Endothelial cell (in vitro differentiated cells): ENCODE results near the gene C9orf72. TPM values are rescaled to one million over a fixed set of nuclear protein-coding genes. Genes with fewer than 3 reads are reported as not detected.

Experiments used
- DNase-seq: peaks from one replicate; pipeline ENCODE4 v3.0.0; 2021; ENCODE audit warnings: low spot score
- H3K27ac Mint-ChIP-seq: one replicate; pipeline ENCODE4 v1.8.0; 2021; ENCODE audit warnings: mixed read lengths, inconsistent platforms; ENCODE audit not compliant: unreplicated experiment
- H3K27me3 Mint-ChIP-seq: one replicate; pipeline ENCODE4 v1.8.0; 2021; ENCODE audit warnings: mild to moderate bottlenecking, moderate library complexity, mixed read lengths, inconsistent platforms; ENCODE audit not compliant: unreplicated experiment
- H3K36me3 Mint-ChIP-seq: one replicate; pipeline ENCODE4 v1.8.0; 2021; ENCODE audit warnings: mild to moderate bottlenecking, low read depth, mixed read lengths, inconsistent platforms; ENCODE audit not compliant: unreplicated experiment
- H3K4me1 Mint-ChIP-seq: one replicate; pipeline ENCODE4 v1.8.0; 2021; ENCODE audit warnings: mild to moderate bottlenecking, mixed read lengths, inconsistent platforms; ENCODE audit not compliant: unreplicated experiment
- H3K4me3 Mint-ChIP-seq: one replicate; pipeline ENCODE4 v1.8.0; 2021; ENCODE audit warnings: mild to moderate bottlenecking, mixed read lengths, inconsistent platforms; ENCODE audit not compliant: unreplicated experiment
- H3K9me3 Mint-ChIP-seq: one replicate; pipeline ENCODE4 v1.8.0; 2021; ENCODE audit warnings: mixed read lengths, inconsistent platforms; ENCODE audit not compliant: unreplicated experiment
- total RNA-seq: library from RNA; stranded (reverse); fragmentation: NEBNext Ultra II Directional; extraction: Animal tissue kit (Norgen Biotek cat#: 25700); gene quantifications from one replicate; pipeline ENCODE4 v1.2.1, GENCODE V29; 2021; ENCODE audit not compliant: unreplicated experiment
- TF ChIP-seq, protein P1 (sequence below): fragments of 200-600 bp; sonication (generic); IDR thresholded peaks from one replicate; pipeline ENCODE4 v1.5.0; 2021; ENCODE audit warnings: antibody characterized with exemption; ENCODE audit not compliant: unreplicated experiment

Gene C9orf72
- total RNA-seq, 1 donor from 2014 or later: 14.7 TPM

DNA sequence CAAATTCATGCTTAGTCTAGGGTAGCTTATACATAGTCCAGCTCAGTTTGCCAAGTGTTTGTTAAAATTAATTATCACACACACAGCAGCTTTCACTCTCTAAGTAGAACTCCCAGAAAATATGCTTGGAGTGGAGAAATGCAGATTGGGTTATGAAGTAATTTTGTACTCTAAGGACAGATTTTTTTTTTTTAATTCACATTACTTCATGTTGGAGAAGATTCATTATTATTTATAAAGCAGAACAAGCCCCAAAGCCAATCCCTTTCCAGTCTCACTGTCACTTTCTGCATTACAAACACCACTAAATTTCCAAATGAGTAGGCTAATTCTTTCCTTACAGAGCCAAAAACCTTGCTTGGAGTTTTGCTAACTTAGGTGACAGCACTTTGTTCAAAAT, 11.7 kb upstream of the C9orf72 start:
- Mint-ChIP-seq H3K27ac (no peak overlapping the region), H3K4me3 (no peak overlapping the region), H3K9me3 (no peaks in the 10 kb centered on the region), H3K4me1 (no peaks in the 10 kb centered on the region), H3K36me3 (no peaks in the 10 kb centered on the region), H3K27me3 (peaks cover 2% of the 10 kb centered on the region)
- TF ChIP-seq, protein P1, sequence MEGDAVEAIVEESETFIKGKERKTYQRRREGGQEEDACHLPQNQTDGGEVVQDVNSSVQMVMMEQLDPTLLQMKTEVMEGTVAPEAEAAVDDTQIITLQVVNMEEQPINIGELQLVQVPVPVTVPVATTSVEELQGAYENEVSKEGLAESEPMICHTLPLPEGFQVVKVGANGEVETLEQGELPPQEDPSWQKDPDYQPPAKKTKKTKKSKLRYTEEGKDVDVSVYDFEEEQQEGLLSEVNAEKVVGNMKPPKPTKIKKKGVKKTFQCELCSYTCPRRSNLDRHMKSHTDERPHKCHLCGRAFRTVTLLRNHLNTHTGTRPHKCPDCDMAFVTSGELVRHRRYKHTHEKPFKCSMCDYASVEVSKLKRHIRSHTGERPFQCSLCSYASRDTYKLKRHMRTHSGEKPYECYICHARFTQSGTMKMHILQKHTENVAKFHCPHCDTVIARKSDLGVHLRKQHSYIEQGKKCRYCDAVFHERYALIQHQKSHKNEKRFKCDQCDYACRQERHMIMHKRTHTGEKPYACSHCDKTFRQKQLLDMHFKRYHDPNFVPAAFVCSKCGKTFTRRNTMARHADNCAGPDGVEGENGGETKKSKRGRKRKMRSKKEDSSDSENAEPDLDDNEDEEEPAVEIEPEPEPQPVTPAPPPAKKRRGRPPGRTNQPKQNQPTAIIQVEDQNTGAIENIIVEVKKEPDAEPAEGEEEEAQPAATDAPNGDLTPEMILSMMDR: no peak
- DNase-seq: no peak

- H3K36me3 Mint-ChIP-seq: peaks cover 6% of the 10 kb centered on the region
- H3K9me3 Mint-ChIP-seq: peaks cover 8% of the 10 kb centered on the region
- peaks cover 4% of the 10 kb centered on the region for H3K27me3 Mint-ChIP-seq
- no peak for DNase-seq
- no peak overlapping the region for H3K27ac Mint-ChIP-seq
- H3K4me1 Mint-ChIP-seq: no peaks in the 10 kb centered on the region
- H3K4me3 Mint-ChIP-seq: no peak overlapping the region
- TF ChIP-seq, protein P1: no peak
Observed at GRCh38 chr9:27582794-27583193, 9.5 kb upstream of the C9orf72 start.

DNA sequence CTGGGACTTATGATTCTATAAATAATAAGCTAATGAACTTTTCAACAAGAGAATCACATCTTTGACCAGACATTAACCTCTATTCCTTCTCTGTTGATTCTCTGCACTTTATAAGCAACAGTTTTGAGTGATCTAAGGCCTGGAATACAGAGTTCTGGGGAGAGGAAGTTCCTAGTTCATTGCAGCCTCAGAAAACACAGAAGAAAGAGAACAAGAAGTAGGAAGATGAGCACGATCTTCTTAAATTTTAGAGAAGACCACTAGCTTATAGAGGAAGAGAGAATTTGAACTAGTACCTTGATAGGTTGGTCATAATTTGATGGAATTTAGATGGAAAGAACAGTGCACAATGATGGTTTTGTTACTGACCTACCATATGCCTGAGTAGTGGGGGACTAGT, 8.5 kb upstream of the C9orf72 start:
- H3K27ac Mint-ChIP-seq: no peak overlapping the region
- H3K4me1 Mint-ChIP-seq: no peaks in the 10 kb centered on the region
- TF ChIP-seq, protein P1: no peak
- peaks cover 8% of the 10 kb centered on the region for H3K9me3 Mint-ChIP-seq
- peaks cover 6% of the 10 kb centered on the region for H3K36me3 Mint-ChIP-seq
- H3K27me3 Mint-ChIP-seq: peaks cover 4% of the 10 kb centered on the region
- DNase-seq: no peak
- no peak overlapping the region for H3K4me3 Mint-ChIP-seq

DNA sequence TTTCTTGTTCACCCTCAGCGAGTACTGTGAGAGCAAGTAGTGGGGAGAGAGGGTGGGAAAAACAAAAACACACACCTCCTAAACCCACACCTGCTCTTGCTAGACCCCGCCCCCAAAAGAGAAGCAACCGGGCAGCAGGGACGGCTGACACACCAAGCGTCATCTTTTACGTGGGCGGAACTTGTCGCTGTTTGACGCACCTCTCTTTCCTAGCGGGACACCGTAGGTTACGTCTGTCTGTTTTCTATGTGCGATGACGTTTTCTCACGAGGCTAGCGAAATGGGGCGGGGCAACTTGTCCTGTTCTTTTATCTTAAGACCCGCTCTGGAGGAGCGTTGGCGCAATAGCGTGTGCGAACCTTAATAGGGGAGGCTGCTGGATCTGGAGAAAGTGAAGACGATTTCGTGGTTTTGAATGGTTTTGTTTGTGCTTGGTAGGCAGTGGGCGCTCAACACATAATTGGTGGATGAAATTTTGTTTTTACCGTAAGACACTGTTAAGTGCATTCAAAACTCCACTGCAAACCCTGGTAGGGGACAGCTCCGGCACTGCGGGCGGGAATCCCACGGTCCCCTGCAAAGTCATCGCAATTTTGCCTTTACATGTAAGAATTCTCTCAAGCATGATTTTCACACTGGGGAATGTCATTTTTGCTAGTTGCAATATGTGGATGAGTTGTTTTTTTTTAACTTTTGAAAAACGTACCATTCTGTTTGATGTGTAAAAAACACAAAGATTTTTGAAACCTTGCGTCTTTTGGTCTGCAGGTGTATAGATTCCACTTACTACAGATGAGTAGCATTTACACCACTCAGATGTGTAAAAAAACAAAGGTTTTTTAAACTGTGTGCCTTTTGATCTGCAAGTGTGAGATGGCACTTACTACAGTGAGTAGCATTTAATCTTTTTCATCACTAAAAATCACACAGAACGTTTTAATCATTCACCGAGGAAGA, 631 bp upstream of the C9orf72 start:
- peaks cover 7% of the 10 kb centered on the region for H3K27me3 Mint-ChIP-seq
- H3K36me3 Mint-ChIP-seq: peaks cover 6% of the 10 kb centered on the region
- peak overlapping the region; percentile 98 for H3K4me3 Mint-ChIP-seq
- H3K9me3 Mint-ChIP-seq: peaks cover 8% of the 10 kb centered on the region
- H3K27ac Mint-ChIP-seq: peak overlapping the region; percentile 98
- DNase-seq: peak; percentile 83
- TF ChIP-seq, protein P1: no peak
- peaks cover 8% of the 10 kb centered on the region for H3K4me1 Mint-ChIP-seq

DNA sequence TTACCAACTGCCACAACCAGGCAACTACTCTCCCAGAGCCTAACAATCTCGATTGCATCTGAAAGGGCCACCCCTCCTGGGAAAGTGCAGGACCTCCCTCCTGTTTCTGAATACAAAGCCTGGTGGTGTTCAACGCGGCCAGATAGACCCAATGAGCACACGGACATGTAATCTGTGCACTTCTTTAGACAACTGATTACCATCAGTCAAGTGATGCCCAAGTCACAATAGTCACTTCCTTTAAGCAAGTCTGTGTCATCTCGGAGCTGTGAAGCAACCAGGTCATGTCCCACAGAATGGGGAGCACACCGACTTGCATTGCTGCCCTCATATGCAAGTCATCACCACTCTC, 739 bp downstream of the C9orf72 start:
- Mint-ChIP-seq H3K9me3 (no peaks in the 10 kb centered on the region), H3K27me3 (peaks cover 5% of the 10 kb centered on the region), H3K36me3 (no peaks in the 10 kb centered on the region), H3K27ac (peak overlapping the region; percentile 84), H3K4me3 (peak overlapping the region; percentile 95), H3K4me1 (peaks cover 8% of the 10 kb centered on the region)
- TF ChIP-seq, protein P1: no peak
- DNase-seq: peak; percentile 10
